Stimulated activated CD8-positive, alpha-beta memory T cell treated with anti-CD3 and anti-CD28 coated beads, Interleukin-12 subunit alpha, Interleukin-12 subunit beta, amount 100 ng/mL, for 1 hour (primary cell): ENCODE data around the gene CHST15.

Experiments
- DNase-seq: peaks from one replicate; pipeline ENCODE4 v3.0.0-alpha.2; 2020; ENCODE audit warnings: low read depth

Gene CHST15

GRCh38 chr10:123997486-123998196 lies 95.8 kb downstream of the CHST15 start:
- no peak for DNase-seq

GRCh38 chr10:123997013-123997412 lies 96.4 kb downstream of the CHST15 start:
- DNase-seq: no peak

- no peak for DNase-seq
Observed at GRCh38 chr10:123996302-123996701, 97.1 kb downstream of the CHST15 start.

- no peak for DNase-seq
Observed at GRCh38 chr10:123995461-123996131, 97.8 kb downstream of the CHST15 start.

GRCh38 chr10:123995082-123995460 lies 98.3 kb downstream of the CHST15 start:
- no peak for DNase-seq

- DNase-seq: peak; percentile 64
Observed at GRCh38 chr10:123994417-123995081, 98.8 kb downstream of the CHST15 start.

GRCh38 chr10:123993534-123994416 lies 99.6 kb downstream of the CHST15 start:
- DNase-seq: no peak

- no peak for DNase-seq
Observed at GRCh38 chr10:123991611-123992570, 101.5 kb downstream of the CHST15 start.

- no peak for DNase-seq
Observed at GRCh38 chr10:123990889-123991288, 102.5 kb downstream of the CHST15 start.

GRCh38 chr10:123988694-123989093 lies 104.7 kb downstream of the CHST15 start:
- no peak for DNase-seq

- DNase-seq: no peak
Observed at GRCh38 chr10:123986736-123987135, 106.7 kb downstream of the CHST15 start.

GRCh38 chr10:123974406-123974805 lies 119.0 kb downstream of the CHST15 start:
- DNase-seq: no peak

GRCh38 chr10:123972481-123973401 lies 120.7 kb downstream of the CHST15 start:
- no peak for DNase-seq

- DNase-seq: no peak
Observed at GRCh38 chr10:123970927-123971286, 122.5 kb downstream of the CHST15 start.

- DNase-seq: no peak
Observed at GRCh38 chr10:123970207-123970926, 123.0 kb downstream of the CHST15 start.

GRCh38 chr10:123967626-123968243 lies 125.7 kb downstream of the CHST15 start:
- DNase-seq: peak; percentile 13

- DNase-seq: no peak
Observed at GRCh38 chr10:123966896-123967231, 126.5 kb downstream of the CHST15 start.

GRCh38 chr10:123965973-123966895 lies 127.2 kb downstream of the CHST15 start:
- DNase-seq: no peak
